ENCODE results near the gene CYP11A1.

Gene CYP11A1

DNA sequence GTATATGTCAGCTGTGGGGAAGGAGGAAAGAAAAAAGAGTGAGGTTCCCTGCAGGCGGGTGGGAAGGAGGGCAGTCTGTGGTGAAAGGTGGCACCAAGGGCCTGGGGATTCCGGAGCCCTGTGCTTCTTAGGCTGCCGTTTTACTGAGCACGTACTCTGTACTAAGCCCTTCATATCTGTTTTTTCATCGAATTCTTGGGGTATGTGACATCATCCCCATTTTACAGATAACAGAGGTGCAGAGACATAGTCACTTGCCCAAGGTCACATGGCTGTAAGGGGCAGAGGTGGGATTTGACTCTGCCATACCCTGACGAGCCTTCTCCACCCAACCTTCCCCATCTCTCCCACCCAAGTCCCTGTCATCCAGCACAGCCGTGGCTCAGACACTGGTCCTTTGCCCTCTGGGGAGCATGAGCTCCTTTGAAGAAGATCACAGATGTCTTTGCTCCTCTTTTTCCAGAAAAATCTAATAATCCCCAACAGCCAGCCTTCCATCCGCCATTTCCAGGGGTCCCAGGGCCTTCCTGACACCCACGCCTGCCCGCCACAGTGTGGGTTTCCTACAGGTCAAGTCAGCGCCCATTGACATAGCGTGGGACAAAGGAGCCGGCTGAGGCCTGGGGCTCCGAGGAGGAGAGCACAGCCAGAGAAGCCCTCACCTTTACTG is 24.2 kb downstream of the CYP11A1 start:
- peak; percentile 50 for DNase-seq (ENCODE audit: low spot score)
- TF ChIP-seq, protein P1, sequence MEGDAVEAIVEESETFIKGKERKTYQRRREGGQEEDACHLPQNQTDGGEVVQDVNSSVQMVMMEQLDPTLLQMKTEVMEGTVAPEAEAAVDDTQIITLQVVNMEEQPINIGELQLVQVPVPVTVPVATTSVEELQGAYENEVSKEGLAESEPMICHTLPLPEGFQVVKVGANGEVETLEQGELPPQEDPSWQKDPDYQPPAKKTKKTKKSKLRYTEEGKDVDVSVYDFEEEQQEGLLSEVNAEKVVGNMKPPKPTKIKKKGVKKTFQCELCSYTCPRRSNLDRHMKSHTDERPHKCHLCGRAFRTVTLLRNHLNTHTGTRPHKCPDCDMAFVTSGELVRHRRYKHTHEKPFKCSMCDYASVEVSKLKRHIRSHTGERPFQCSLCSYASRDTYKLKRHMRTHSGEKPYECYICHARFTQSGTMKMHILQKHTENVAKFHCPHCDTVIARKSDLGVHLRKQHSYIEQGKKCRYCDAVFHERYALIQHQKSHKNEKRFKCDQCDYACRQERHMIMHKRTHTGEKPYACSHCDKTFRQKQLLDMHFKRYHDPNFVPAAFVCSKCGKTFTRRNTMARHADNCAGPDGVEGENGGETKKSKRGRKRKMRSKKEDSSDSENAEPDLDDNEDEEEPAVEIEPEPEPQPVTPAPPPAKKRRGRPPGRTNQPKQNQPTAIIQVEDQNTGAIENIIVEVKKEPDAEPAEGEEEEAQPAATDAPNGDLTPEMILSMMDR (IDR thresholded peaks at IDR 0.05), result no peak
- no peak overlapping the region for H3K4me3 ChIP-seq
- H3K27ac ChIP-seq, result no peak overlapping the region

DNA sequence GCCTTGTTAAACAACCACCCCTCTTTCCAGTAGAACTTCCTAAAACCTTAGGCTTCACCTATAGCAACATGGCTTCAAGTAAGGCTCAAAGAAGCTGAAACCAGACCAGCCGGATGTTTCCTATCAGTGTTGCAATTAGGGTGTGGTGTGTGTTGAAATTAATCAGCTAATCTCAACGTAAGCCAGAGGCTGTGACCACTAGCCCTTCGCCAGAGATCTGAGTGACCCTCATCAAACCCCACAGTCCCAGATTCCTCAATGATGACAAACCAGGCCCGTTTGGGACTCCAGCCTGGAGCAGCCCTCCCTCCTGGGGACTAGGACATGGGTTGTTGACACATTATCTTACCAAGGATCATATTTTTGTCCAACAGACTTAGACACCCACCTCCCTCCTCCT is 27.3 kb downstream of the CYP11A1 start:
- Histone ChIP-seq H3K4me3 (no peak overlapping the region), H3K27ac (no peak overlapping the region)
- peak; percentile 8 for DNase-seq (ENCODE audit: low spot score)

DNA sequence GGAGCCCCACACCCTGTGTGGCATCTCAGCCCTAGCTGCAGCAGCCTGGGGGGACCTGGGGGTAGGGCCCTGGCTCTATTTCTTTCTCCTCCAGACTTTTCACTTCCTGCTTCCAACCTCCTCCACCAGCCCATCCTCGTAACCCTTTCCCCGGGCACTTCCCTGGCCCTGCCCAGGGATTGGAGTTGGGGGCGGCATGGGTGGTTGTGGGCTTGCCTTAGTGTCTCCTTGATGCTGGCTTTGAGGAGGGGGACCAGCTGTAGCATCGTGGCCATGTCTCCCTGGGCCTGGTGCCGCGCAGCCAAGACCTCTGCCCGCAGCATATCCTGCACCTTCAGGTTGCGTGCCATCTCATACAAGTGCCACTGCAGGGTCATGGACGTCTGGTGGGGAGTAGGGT is 28.1 kb downstream of the CYP11A1 start:
- TF ChIP-seq, protein P1 (IDR thresholded peaks at IDR 0.05), result no peak
- Histone ChIP-seq H3K27ac (no peak overlapping the region), H3K4me3 (no peak overlapping the region)
- DNase-seq (ENCODE audit: low spot score), result peak; percentile 1

More for the DNA sequence above, 27.3 kb downstream of the CYP11A1 start:
- TF ChIP-seq, protein P1 (IDR thresholded peaks at IDR 0.05), result no peak

DNA sequence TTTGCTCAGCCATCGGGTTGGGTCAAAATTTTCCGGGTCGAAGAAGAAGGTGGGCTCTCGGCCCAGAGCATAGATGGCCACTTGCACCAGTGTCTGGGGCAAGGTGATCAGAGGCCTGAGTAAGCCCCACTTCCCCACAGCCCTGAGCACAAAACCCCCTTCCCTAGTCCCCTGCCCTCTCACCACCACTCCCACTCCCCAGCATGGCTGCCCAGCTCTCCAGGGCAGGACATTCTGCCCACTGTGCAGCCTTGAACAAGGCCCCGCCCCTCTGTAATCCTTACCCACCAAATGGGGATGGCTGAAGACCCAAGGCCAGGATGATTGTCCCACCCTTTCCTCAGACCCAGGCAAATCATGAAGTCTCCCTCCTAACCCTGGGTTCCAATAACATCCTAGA is 28.8 kb downstream of the CYP11A1 start:
- Histone ChIP-seq H3K27ac (no peak overlapping the region), H3K4me3 (no peak overlapping the region)
- DNase-seq (ENCODE audit: low spot score), result peak; percentile 57
- TF ChIP-seq, protein P1 (IDR thresholded peaks at IDR 0.05), result no peak

DNA sequence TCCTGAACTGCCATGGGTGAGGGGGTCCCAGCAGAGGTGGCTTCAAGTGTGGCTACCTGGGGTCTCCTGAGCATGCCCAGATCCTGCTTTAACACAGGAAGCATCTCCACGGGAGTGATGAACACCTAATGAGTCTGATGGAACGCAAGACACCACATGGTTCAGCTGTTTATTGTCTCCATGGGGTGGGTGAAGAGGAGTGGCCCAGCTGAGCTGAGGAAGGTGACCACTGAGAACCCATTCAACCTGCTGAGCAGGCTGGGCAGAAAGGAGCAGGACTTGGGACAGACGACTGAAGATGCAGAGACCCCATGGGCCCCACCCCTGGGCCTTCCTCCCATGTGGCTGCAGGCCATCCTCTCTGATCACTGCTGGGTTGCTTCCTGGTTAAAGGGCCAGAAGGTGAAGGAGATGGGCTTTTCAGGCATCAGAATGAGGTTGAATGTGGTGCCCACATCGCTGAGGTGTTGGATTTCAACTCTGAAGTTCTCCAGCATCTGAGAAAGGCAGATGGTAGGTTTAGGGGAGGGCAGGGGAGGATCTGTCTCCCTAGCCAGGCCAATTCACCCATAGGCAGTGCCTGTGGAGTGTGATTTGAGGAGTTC is 29.7 kb downstream of the CYP11A1 start:
- Histone ChIP-seq H3K4me3 (no peak overlapping the region), H3K27ac (no peak overlapping the region)
- TF ChIP-seq, protein P1 (IDR thresholded peaks at IDR 0.05), result no peak
- peak; percentile 52 for DNase-seq (ENCODE audit: low spot score)

DNA sequence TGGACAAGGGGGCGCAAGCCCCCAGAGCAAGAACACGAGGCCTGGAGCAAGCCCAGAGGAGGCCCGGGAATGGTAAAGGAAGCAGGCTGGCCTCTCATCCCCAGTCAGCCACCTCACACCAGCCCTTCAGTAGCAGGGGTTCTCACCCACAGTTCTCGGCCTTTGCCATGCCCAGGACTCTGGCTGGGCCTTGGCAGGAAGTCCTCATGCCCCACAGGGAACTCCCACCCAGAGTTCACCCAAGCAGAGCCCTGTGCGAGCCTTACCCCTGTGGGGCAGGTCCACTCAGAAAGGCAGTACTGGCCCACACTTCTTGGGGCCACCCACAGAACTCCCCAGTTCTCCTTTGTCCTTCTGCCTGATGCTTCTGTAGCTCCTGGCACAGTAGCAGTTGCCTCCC is 30.3 kb downstream of the CYP11A1 start:
- DNase-seq (ENCODE audit: low spot score), result no peak
- Histone ChIP-seq H3K27ac (no peak overlapping the region), H3K4me3 (no peak overlapping the region)
- TF ChIP-seq, protein P1 (IDR thresholded peaks at IDR 0.05), result no peak

Data from coronary artery (tissue), 2 donors.